Eye (tissue), 1 donor: ENCODE results near the gene GPATCH2L.

Experiments
- DNase-seq: peaks from one replicate; pipeline ENCODE4 v3.0.0-alpha.2; 2015

The GPATCH2L gene

GRCh38 chr14:76136476-76137110 is 15.1 kb upstream of the GPATCH2L start:
- no peak for DNase-seq

- DNase-seq: no peak
These were observed 13.5 kb upstream of the GPATCH2L start for GRCh38 chr14:76138119-76138757.

- DNase-seq: peak; percentile 69
These were observed 12.7 kb upstream of the GPATCH2L start for GRCh38 chr14:76138758-76139723.

- DNase-seq: no peak
These were observed 8.1 kb upstream of the GPATCH2L start for GRCh38 chr14:76143642-76144041.

GRCh38 chr14:76146976-76147375 is 4.7 kb upstream of the GPATCH2L start:
- no peak for DNase-seq

GRCh38 chr14:76149196-76149595 is 2.5 kb upstream of the GPATCH2L start:
- DNase-seq: no peak

GRCh38 chr14:76152333-76152681 is 585 bp downstream of the GPATCH2L start:
- peak; percentile 71 for DNase-seq

- no peak for DNase-seq
These were observed 2.2 kb downstream of the GPATCH2L start for GRCh38 chr14:76153919-76154318.

- DNase-seq: no peak
These were observed 2.9 kb downstream of the GPATCH2L start for GRCh38 chr14:76154539-76155126.

- DNase-seq: no peak
These were observed 12.1 kb downstream of the GPATCH2L start for GRCh38 chr14:76163668-76164363.

- DNase-seq: no peak
These were observed 16.8 kb downstream of the GPATCH2L start for GRCh38 chr14:76168531-76168930.

GRCh38 chr14:76169776-76170175 is 18.1 kb downstream of the GPATCH2L start:
- no peak for DNase-seq

- no peak for DNase-seq
These were observed 23.3 kb downstream of the GPATCH2L start for GRCh38 chr14:76174982-76175381.

GRCh38 chr14:76175942-76176341 is 24.2 kb downstream of the GPATCH2L start:
- DNase-seq: no peak

- no peak for DNase-seq
These were observed 29.8 kb downstream of the GPATCH2L start for GRCh38 chr14:76181546-76181945.

- DNase-seq: no peak
These were observed 34.7 kb downstream of the GPATCH2L start for GRCh38 chr14:76186308-76187027.

- DNase-seq: no peak
These were observed 39.6 kb downstream of the GPATCH2L start for GRCh38 chr14:76191297-76191696.

- no peak for DNase-seq
These were observed 42.0 kb downstream of the GPATCH2L start for GRCh38 chr14:76193696-76194095.

- DNase-seq: no peak
These were observed 42.6 kb downstream of the GPATCH2L start for GRCh38 chr14:76194327-76194726.

- DNase-seq: no peak
These were observed 43.3 kb downstream of the GPATCH2L start for GRCh38 chr14:76195003-76195402.

- no peak for DNase-seq
These were observed 45.4 kb downstream of the GPATCH2L start for GRCh38 chr14:76196980-76197695.
